ENCODE measurements around the gene MEGF6.
A peak's percentile ranks its signal among the peaks of the same experiment; 100 is the strongest.

The MEGF6 gene

DNA sequence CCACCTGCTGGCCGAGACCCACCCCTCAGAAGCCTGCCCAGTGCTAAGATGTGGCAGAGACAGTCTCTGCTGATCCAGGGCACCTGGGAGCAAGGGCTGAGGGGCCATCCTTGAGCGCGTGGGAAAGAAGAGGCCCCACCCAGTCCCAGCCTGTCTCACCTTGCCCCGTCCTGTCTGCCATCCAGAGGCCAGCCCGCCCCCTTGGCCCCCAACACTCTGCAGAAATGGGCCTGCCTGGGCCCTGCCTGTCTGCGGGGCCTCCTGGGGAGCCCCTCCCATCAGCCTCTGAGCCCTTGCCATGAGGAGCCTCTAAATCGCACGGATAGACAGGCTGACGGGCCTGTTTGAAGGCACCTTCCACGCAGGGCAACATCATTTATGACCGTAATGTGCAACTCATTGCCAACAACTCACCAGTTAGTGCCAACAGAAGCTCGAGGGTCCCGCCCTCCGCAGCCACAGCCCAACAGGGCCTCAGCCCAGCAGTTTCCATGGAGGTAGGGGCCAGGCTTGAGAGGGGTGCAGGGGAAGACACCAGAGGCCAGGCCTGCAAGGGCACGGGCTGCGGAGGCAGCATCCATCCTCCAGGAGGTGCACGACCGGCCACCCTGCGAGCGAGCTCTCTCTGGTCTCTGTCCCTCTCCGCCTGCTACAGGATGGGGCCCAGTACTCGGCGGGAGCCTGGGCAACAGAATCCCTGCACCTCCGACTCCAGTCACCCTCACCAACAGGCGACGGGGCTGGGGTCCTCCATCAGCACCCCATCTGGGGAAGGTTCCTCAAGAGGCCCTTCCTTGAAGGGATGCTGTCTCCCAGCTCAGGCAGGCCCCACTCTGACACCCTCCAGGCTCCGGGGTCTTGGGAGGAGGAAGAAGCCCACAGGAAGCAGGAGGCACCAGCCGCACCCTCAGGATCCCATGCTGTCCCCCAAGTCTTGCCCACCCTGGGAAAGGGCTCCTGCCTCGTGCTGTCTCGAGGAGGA lies 78.0 kb downstream of the MEGF6 start:
- no peak for DNase-seq

DNA sequence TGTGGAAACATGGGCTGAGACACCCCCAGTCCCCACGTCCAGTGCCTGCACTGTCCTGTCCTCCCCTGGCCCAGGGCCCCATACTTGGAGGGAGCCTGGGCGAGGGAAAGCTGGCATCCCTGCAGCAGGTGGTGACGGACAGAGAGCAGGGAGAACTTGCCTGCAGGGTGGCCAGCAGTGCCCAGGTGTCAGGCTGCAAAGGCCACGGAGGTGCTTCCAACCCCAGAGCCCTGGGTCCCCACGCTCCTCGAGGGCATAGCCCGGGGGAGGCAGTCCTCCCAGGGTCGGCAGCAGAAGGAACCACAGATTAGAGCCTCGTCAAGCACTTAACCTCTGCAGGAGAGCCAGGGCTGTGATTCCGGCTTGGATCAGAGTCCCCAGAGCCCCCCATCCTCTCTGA lies 79.4 kb downstream of the MEGF6 start:
- no peak for DNase-seq

DNA sequence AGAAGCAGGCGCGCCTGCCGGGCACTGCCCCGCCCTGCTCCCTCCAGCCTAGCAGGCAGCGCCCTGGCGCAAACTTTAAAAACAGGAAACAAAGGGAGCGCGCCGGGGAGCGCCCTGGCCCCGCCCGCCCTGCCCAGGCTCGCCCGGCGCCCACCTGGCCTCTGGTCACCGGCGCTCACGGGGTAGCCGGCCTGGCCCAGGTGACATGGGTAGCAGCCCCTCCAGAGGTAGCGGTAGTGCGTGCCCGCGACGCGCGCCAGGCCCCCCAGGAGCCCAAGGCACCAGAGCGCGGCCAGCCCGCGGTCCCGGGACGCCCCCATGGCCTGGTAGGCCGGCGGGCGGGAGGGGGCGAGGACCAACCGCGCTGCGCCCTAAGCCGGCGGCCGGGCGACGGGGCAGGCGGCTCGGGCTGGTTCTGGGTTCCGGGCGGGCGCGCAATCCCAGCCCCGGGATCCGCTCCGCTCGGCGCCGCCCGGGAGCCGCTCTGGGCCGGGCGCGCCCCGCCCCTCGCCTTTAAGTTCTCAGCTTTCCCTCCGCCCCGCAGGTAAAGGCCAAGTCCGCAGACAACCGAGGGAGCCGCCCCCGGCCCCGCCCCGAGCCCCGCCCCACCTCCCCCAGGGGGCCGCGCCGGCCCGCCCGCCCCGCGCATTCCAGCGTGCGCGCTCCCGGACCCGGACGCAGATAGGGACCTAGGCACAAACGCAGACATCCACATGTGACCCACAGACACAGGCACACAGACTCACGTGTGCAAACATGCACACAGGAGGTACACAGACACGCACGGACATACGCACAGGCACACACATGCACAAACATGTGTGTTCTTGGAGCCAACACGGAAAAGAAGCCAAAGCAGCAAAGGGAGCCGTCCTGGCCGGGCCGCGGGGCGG lies 80.1 kb downstream of the MEGF6 start:
- peak; percentile 74 for DNase-seq

DNA sequence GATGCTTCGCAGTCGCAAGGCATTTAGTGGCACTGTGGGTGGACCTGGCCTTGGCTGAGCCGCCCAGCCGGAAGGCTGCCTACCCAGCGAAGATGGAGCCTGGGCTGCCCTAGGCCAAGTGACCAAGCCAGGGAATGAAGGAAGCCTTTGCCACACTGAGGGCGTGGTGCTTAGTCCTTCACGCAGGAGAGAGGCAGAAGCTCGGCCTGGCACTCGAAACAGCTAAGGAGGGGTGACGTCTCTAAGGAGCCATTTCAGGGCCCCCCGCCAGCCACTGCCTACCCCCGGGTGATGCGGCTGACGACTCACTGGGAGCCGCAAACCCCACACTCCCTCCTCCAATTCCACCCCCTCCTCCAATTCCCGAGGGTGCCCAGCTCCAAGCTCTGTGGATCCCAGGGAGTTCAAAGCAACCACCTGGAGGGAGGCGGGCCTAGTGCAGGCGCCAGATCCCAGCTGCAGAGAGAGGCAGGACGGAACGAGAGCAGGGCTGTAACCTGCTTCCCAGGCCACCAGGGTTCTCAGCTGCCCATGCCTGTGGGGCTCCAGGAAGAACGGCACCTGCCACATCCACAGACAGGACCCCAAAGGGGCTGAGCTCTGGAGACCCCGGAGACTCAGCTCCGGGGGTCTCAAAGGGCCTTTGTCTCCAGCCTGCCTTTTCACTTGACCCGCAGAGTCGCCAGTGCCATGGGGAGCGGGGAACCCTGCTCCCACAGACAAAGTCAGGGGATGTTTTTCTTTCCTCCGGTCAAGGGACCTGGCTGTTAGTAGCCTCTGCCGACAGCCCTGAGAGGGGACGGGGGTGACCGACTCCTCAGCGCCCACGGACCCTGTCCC lies 81.0 kb downstream of the MEGF6 start:
- peak; percentile 10 for DNase-seq

DNA sequence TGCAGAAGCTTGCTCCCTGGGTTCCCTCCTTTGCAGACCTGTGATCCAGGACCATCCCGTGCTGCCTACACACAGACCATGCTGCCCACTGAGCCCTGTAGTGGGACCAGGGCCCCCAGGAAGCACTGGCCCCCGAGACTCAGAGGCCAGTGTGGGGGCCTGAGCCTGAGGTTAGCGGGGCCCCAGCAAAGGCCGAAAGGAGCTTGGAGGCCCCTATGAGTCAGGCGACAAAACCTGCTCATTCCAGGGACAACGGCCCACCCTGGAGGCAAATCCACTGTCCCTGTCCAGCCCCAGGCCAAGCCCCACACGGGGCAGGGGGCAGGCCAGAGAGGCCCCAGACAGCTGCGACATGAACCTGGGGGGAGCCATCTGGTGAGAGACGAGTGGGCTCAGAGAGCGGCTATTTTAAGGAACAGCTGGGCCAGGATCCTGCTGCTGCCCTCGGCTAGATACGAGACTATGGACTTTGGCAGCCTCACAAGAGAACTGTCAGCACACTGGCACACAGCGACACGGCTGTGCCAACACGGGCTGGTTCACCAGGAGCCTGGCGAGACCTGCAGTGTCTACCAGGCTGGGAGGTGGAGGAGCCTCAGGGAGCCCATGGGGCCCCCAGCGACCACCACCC lies 82.1 kb downstream of the MEGF6 start:
- no peak for DNase-seq

DNA sequence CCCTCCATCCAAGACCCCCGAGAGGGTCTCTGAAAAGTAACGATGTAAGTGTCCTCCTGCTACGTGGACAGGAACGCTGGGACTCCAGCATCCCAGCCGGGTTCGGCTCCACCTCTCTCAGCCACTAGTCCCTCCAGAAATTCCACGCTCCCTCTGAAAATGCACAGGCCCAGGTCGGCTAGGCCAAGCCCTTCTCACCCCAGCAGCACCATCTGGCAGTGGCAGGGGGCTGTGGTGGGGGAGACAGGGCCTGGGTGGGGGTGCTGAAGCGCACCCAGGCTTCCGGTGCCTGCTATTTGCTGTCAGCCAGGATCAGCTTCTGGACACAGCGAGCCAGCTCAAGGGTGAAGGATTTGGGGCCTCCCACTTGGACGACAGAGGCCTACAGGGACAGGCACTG lies 83.5 kb downstream of the MEGF6 start:
- DNase-seq, result no peak

DNA sequence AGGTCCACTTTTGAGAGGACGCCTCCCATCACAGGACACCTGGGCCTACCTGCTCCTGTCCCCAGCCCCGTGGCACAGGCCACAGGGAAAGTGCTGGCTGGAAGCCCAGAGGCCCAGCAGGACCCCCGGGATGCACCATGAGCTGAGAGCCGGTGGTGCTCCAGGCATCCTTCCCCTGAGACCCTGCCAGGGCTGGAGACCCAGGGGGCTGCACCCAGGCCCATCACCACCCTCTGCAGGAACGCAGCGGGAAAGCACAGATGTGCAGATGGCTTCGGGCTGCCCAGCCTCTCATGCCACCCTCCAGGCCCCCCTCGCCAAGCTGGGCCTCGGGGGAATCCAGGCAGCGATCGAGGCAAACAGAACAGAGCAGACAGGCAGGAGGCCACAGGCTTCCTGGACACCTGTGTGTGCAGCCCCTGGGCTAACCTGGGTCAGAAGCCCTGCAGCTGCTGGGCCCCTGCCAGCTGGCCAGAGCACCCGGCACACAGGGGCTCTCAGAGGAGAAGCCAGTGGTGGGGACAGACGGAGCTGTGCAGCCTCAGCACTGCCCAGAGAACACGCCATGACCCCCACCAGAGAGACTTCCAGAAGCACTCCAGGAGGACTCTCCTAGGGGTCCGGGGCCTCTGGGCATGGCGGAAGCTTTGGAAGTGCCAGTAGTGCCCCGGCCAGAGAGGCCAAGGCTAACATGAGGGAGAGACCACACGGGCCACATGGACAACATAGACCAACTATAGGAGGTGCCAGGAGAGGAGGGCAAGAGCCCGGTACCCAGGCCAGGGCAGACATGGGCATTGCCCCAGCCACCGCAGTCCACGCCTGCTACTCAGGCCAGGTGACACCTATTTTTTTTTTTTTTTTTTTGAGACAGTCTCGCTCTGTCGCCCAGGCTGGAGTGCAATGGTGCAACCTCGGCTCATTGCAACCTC lies 85.5 kb downstream of the MEGF6 start:
- DNase-seq, result no peak

DNA sequence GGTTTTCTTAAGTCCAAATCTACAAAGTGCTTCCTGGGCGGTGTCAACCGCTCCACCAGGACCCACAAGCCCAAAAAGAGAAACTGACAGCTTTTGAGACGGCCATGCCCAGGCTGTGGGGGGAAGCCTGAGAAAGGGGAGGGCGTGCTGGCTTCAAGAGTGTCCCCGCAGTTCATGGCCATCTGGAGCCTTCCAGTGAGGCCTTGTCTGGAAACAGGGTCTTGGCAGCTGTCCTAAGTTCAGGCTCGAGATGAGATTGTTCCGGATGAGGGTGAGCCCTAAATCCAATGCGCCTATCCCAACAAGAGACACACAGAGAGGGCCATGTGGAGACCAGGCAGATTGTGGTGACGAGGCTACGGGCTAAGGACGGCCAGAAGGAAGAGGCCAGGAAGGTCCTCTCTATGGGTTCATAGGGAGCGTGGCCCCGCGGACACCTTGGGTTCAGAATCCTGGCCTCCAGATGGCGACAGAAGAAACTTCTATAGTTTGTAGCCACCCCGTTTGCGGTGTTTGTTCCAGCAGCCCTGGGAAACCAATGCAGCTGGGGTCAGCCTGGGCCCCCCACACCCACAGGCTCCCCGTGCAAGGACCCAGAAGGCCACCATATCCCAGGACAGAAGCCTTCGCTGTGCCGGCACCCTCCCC lies 86.6 kb downstream of the MEGF6 start:
- no peak for DNase-seq

DNA sequence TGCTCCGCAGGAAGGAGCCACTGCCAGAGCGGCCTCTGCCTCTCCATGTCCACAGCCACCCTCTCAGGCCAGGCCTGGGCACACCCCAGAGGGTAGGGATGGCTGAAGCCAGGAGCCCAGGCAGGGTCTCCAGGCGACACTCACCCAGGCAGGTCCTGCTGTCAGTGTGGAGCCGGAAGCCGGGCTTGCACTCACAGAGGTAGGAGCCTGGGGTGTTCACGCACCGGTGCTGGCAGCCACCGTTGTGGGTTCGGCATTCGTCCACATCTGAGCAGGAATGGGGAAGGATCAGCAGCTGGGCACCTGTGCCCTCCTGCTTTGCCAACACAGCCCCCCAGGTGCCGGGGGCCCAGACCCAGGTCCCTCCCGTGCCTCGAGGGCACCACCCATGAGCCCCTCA lies 87.3 kb downstream of the MEGF6 start:
- no peak for DNase-seq

DNA sequence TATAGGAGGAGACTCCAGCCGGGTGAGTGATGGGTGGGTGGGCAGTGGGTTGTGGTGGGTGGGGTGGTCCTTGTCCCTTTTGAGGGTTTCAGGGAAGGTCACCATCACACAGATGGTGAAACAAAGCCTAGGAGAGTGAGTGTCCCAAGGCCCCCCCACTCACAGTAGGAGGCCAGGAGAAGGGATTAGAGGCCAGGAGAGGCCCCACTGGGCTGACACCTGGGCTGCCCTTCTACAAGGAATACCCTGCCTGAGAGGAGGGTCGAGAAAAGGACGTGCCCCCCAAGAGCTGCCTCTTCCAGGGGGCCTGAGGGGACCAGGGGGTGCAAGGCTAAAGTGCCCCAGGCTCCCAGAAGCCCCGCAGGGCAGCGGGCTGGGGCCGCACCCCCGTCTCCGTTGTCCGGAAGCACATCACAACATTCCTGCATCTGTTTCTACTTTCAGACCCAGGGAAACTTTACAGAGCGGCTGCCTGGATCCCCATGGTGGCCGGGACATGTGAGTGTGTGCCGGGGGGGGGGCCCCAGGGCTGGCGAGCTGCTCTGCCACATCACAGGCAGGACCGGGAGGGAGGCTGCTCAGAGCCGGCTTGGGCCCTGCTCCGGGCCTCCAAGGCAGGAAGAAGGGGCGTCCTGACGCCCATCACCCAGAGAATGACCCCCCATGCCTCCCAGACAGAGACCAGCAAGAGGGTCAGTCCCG lies 88.6 kb downstream of the MEGF6 start:
- DNase-seq, result no peak

DNA sequence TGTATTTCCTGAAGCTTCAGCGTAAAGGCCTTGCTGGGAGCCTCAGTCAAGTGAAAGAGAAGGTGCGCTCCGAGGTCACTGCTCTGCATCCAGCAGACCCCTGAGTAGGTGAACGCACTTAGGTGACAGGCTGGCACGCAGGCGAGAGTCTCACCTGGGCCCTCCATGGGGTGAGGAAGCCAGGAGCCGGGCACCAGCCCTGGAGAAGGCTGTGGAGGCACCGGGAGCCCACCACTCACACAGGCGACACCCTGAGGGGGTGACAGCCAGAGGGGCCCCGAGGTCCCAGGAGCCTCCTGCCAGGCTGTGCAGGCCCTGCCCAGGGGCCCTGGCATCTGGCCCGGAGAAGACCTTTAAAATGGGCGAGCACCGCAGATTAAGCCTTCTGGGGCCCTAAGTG lies 89.2 kb downstream of the MEGF6 start:
- DNase-seq, result no peak

DNA sequence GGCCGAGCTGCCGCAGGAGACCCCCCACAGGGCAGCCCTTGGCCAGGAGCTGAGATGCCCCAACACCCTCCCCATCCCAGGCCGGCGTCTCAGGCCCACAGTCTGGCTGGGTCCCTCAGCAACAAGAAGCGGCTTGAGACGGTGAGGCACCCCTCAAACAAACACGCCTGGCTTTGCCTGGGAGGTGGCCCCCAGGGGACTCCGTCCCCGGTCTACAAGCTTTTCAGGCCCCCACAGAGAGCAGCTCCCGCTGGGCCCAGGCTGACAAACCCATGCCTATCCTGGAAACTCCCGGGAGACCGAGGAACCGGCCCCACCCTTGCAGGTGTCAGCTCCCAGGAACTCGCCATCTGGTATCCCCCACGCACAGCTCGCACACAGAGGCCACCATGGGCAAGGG lies 89.9 kb downstream of the MEGF6 start:
- DNase-seq, result no peak

DNA sequence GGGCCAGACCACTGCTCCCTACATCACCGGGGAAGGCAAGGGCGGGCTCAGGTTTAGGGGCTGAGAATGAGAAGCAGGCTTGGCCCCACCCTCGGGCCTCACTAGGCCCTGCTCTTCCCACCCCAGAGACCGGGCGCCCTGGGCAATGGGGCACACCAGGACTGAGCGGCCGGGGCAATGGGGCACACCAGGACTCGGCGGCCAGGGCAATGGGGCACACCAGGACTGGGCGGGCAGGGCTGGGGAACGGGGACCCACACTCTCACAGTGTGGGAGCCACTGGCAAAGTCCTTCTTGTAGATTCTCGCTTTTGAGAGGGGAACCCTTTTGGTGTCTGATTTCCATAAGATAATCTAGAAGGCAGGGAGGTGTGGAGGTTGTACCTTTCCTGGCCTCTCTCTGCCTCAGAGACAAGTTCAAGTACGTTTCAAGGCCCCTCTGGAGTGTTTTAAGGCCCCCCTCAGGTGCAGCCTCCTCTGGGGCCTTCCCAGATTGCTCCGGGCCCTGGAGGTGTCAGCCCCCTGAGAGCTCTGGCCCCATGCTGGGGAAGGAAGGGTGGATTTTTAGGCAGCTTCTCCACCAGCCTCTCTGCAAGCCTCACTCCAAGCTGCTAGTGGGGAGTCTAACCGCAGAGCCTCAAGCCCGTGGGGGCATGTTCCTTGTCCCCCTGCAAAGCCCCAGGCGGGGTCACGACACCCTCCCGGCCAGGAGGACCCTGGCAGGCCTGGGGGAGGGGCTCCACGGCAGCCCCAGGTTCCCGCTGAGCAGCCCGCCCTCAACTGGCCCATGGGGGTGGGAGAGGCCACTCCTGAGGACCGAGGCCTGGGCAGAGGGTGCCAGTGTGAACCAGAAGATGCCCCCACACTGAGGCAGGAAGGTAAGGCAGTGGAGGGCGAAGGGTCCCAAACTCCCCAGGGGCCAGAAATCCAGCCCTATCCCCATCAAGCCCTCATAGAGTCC lies 90.6 kb downstream of the MEGF6 start:
- DNase-seq, result no peak

DNA sequence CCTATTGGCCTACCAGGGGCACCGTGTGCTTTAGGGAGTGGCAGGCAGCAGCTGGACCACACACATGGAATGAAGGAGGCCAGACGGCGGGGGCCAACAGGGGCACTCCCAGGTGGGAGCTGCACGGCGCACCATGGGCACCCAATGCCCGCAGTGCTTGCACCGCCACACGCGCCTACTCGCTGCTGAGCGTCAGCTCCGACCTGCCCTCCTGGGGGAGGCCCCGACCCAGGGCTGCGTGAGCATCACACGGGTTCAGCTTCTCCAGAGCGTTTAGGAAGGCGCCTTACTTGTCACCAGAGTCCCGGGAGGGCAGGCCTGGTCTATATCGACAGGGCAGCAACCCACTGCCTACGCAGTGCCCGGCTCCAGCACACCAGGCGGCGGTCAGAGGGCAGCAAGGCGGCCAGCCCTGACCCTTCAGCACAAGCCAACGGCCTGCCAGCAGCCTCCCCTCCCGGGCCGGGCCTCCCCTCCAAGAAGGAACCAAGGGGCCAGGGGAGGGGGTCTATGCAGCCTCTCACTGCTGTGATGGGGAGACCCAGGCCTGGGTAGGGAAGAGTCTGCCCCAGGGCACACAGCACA lies 91.9 kb downstream of the MEGF6 start:
- DNase-seq, result no peak

DNA sequence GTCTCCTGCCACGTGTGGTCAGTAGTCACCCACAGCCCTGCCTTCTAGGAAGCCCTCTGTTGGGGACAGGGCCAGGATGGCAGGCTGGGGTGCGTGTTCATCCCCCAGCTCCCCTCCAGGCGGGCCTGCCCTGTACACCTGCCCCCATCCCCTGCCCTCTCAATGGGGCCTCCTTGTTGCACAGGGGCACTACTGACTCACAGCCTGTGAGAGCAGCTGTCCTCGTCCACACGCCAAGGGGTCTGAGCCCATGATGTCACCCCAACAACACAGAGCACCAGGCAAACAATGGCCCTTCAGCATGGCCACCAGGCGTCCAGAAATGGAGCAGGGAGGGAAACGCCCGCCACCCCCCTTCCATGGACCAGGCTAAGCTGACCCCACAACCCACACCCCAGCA lies 92.6 kb downstream of the MEGF6 start:
- no peak for DNase-seq

DNA sequence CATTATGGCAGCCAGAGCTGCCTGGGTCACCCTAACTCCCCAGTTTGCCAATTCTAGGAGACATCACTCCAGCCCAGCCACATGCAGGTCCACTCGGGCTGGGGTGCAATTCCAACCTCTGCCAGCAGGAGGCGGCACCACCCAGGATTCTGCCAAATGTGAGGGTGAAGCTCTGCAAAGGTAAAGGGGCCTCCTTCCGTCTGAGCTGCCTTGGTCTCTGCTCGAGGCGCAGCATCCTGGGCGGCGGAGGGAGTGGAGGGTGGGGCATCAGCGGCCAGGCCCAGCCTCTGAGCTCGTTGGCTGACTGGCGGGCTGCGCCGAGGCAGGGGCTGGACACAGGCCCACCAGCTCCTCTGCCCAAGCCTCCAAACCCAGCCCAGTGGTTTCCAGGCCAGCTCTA lies 93.1 kb downstream of the MEGF6 start:
- DNase-seq, result peak; percentile 40

DNA sequence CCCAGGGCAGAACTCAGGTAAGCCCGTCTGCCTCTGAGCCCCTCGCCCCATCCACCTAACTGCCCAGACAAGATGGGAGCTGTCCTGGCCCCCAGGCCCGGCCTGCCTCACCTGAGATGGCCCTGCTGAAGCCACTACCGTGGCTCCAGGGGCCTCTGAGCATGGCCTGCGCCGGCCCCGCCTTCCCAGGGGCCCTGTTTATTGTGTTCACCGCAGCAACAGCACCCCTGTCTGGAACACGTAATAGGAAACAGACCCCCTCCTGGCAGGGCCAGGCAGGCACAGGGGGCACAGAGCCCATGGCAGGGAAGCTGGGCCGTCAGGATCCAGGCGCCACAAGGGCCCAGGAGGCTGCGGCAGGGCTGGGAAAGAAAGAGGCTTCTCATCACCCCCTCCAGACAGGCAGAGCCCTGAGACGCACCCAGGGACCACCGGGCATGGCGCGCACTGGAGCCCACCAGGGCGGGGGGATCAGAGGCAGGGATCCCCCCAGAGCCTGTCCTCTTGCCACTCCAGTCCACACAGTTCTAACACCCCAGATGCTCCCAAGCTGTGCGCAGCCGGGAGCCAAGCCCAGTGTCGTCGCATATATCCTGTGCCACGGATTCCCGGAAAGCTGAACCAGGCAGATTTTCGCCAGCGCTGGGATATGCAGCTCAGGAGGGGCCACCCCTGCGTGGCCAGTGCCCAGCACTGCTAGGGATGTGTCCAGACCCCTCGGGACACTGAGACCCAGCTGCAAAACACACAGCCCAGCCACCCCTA lies 94.2 kb downstream of the MEGF6 start:
- no peak for DNase-seq

DNA sequence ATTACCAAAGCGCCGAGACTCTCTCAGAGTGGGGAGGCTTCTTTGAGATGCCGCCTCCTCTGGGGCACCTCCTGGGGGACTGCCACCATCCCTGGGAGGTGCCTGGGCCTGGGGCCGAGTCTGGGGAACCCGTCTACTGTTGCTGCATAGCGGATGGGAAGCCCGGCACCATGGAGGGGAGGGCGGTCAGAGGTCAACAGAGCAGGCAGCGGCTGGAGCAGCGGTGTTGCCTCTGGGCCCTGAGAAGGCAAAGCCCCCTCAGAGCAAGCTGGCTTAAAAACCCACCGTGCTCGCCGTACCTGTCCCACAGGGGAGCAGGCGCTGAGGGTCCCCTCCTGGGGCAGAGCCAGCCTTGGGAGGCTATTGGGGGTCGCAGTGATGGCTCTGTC lies 94.8 kb downstream of the MEGF6 start:
- no peak for DNase-seq
